ENCODE measurements around the gene TAB2. TPM values are rescaled to one million over a fixed set of nuclear protein-coding genes. Genes with fewer than 3 reads are reported as not detected.

Gene TAB2
- total and polyA plus RNA-seq, 2 of the 8 experiments (the other 6 are each of a cell fraction or from before 2014, with no cell fraction given), result 40.4 to 63.0 TPM

DNA sequence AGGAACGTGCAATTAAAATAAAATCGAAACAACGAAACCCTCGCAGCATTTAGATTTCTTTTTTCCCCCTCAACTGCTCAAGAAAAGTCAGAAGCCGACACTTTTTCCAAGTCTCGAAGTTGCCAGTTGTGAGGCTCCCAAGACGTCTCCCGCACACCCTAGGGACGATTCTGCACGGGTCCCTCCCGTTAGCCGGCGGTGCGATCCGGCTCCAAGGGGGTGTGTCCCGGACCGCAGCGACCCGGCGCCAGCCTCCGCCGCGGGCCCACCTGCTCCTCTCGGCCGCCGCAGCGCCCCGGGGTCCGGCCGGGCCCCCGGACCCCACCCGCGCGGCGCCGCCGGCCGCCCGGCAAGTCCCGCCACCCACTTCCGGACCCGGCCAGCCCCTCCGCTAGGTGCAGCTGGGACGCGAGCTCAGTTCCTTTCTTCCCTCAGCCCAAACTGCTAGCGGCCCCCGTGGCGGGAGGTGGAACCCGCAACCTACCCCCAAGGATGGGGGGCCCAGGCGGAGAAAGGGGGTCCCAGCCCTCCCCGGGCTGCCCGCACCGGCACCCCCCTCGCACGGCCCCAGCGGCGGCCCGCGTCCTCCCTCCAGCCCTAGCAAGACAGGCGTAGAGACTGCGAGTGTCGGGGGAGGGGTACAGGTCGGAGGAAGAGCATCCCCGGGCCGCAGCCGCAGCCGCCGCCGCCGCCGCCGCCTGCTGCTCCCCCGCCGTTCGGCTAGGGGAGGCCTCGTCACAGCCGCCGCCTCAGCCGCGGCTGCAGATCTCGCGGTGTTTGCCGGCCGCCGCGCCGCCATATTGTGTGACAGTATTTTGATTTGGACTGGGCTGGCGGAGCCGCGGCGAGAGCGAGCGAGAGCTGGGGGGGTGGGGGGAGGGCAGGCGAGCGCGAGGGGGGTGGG, 520 bp upstream of the TAB2 start (continued):
- TF ChIP-seq, protein P1, sequence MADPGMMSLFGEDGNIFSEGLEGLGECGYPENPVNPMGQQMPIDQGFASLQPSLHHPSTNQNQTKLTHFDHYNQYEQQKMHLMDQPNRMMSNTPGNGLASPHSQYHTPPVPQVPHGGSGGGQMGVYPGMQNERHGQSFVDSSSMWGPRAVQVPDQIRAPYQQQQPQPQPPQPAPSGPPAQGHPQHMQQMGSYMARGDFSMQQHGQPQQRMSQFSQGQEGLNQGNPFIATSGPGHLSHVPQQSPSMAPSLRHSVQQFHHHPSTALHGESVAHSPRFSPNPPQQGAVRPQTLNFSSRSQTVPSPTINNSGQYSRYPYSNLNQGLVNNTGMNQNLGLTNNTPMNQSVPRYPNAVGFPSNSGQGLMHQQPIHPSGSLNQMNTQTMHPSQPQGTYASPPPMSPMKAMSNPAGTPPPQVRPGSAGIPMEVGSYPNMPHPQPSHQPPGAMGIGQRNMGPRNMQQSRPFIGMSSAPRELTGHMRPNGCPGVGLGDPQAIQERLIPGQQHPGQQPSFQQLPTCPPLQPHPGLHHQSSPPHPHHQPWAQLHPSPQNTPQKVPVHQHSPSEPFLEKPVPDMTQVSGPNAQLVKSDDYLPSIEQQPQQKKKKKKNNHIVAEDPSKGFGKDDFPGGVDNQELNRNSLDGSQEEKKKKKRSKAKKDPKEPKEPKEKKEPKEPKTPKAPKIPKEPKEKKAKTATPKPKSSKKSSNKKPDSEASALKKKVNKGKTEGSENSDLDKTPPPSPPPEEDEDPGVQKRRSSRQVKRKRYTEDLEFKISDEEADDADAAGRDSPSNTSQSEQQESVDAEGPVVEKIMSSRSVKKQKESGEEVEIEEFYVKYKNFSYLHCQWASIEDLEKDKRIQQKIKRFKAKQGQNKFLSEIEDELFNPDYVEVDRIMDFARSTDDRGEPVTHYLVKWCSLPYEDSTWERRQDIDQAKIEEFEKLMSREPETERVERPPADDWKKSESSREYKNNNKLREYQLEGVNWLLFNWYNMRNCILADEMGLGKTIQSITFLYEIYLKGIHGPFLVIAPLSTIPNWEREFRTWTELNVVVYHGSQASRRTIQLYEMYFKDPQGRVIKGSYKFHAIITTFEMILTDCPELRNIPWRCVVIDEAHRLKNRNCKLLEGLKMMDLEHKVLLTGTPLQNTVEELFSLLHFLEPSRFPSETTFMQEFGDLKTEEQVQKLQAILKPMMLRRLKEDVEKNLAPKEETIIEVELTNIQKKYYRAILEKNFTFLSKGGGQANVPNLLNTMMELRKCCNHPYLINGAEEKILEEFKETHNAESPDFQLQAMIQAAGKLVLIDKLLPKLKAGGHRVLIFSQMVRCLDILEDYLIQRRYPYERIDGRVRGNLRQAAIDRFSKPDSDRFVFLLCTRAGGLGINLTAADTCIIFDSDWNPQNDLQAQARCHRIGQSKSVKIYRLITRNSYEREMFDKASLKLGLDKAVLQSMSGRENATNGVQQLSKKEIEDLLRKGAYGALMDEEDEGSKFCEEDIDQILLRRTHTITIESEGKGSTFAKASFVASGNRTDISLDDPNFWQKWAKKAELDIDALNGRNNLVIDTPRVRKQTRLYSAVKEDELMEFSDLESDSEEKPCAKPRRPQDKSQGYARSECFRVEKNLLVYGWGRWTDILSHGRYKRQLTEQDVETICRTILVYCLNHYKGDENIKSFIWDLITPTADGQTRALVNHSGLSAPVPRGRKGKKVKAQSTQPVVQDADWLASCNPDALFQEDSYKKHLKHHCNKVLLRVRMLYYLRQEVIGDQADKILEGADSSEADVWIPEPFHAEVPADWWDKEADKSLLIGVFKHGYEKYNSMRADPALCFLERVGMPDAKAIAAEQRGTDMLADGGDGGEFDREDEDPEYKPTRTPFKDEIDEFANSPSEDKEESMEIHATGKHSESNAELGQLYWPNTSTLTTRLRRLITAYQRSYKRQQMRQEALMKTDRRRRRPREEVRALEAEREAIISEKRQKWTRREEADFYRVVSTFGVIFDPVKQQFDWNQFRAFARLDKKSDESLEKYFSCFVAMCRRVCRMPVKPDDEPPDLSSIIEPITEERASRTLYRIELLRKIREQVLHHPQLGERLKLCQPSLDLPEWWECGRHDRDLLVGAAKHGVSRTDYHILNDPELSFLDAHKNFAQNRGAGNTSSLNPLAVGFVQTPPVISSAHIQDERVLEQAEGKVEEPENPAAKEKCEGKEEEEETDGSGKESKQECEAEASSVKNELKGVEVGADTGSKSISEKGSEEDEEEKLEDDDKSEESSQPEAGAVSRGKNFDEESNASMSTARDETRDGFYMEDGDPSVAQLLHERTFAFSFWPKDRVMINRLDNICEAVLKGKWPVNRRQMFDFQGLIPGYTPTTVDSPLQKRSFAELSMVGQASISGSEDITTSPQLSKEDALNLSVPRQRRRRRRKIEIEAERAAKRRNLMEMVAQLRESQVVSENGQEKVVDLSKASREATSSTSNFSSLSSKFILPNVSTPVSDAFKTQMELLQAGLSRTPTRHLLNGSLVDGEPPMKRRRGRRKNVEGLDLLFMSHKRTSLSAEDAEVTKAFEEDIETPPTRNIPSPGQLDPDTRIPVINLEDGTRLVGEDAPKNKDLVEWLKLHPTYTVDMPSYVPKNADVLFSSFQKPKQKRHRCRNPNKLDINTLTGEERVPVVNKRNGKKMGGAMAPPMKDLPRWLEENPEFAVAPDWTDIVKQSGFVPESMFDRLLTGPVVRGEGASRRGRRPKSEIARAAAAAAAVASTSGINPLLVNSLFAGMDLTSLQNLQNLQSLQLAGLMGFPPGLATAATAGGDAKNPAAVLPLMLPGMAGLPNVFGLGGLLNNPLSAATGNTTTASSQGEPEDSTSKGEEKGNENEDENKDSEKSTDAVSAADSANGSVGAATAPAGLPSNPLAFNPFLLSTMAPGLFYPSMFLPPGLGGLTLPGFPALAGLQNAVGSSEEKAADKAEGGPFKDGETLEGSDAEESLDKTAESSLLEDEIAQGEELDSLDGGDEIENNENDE (IDR thresholded peaks at IDR 0.05; ENCODE audit: insufficient replicate concordance, low read length), result no peak
- TF ChIP-seq KDM1A (IDR thresholded peaks at IDR 0.05; ENCODE audit: borderline replicate concordance, low read length) (no peak), MAX (IDR thresholded peaks at IDR 0.05) (peak; percentile 43; the same call in 1 of the 2 replicates), TCF12 (IDR thresholded peaks at IDR 0.05; ENCODE audit: low read depth, low read length) (no peak), TBP (IDR thresholded peaks at IDR 0.05; ENCODE audit: low read depth, low read length) (peak; percentile 13; the same call in 1 of the 2 replicates), KDM5A (IDR thresholded peaks at IDR 0.05; ENCODE audit: low read length) (no peak), HDAC6 (IDR thresholded peaks at IDR 0.05; ENCODE audit: low read depth, low read length) (no peak), BCL11A (IDR thresholded peaks at IDR 0.05; ENCODE audit: low read depth in 2 of 2, low read length in 2 of 2) (no peak)
- TF ChIP-seq, protein P2, sequence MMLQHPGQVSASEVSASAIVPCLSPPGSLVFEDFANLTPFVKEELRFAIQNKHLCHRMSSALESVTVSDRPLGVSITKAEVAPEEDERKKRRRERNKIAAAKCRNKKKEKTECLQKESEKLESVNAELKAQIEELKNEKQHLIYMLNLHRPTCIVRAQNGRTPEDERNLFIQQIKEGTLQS (IDR thresholded peaks at IDR 0.05; ENCODE audit: insufficient read depth, low read depth, low read length), result no peak
